ENCODE measurements around the gene APBB2.

APBB2 gene

GRCh38 chr4:40788331-40788730 is 426.0 kb downstream of the APBB2 start:
- no peak for TF ChIP-seq CTCF (IDR thresholded peaks at IDR 0.05; ENCODE audit: insufficient read depth, low read depth, low read length, missing control alignments)
- no peak overlapping the region for H3K4me3 ChIP-seq (ENCODE audit: low read depth, low read length)
- DNase-seq (ENCODE audit: low read depth), result no peak

- no peak for TF ChIP-seq CTCF (IDR thresholded peaks at IDR 0.05; ENCODE audit: insufficient read depth, low read depth, low read length, missing control alignments)
- no peak for DNase-seq (ENCODE audit: low read depth)
- H3K4me3 ChIP-seq (ENCODE audit: low read depth, low read length), result no peak overlapping the region
Measured at GRCh38 chr4:40785727-40786126, 428.6 kb downstream of the APBB2 start.

GRCh38 chr4:40782876-40783275 is 431.5 kb downstream of the APBB2 start:
- no peak for DNase-seq (ENCODE audit: low read depth)
- no peak for TF ChIP-seq CTCF (IDR thresholded peaks at IDR 0.05; ENCODE audit: insufficient read depth, low read depth, low read length, missing control alignments)
- H3K4me3 ChIP-seq (ENCODE audit: low read depth, low read length), result no peak overlapping the region

- DNase-seq (ENCODE audit: low read depth), result no peak
- H3K4me3 ChIP-seq (ENCODE audit: low read depth, low read length), result no peak overlapping the region
- TF ChIP-seq CTCF (IDR thresholded peaks at IDR 0.05; ENCODE audit: insufficient read depth, low read depth, low read length, missing control alignments), result no peak
Measured at GRCh38 chr4:40778090-40778489, 436.3 kb downstream of the APBB2 start.

GRCh38 chr4:40769266-40769665 is 445.1 kb downstream of the APBB2 start:
- no peak overlapping the region for H3K4me3 ChIP-seq (ENCODE audit: low read depth, low read length)
- TF ChIP-seq CTCF (IDR thresholded peaks at IDR 0.05; ENCODE audit: insufficient read depth, low read depth, low read length, missing control alignments), result no peak
- DNase-seq (ENCODE audit: low read depth), result no peak

- H3K4me3 ChIP-seq (ENCODE audit: low read depth, low read length), result no peak overlapping the region
- DNase-seq (ENCODE audit: low read depth), result peak; percentile 91
- TF ChIP-seq CTCF (IDR thresholded peaks at IDR 0.05; ENCODE audit: insufficient read depth, low read depth, low read length, missing control alignments), result no peak
Measured at GRCh38 chr4:40763228-40763716, 451.1 kb downstream of the APBB2 start.

All from GM12865 (cell line).